GM12865 (cell line): Measurements from ENCODE around the gene SCN2A.
"Not testable (repeated sequence)": the region's sequence is repeated elsewhere in the genome, so short reads cannot be mapped to it uniquely, and the experiment has no call there.

Source experiments
- DNase-seq: peaks from one replicate; pipeline ENCODE4 v3.0.0; 2010; ENCODE audit warnings: low read depth
- H3K4me3 ChIP-seq: 2 replicates; pipeline ENCODE4 v1.5.1; 2011; ENCODE audit warnings: mild to moderate bottlenecking, low read depth, low read length, control low read depth
- TF ChIP-seq, protein P1 (sequence below): IDR thresholded peaks from 2 replicates; pipeline ENCODE4 v1.5.1; 2011; ENCODE audit warnings: low read length, control low read depth, low read depth, inconsistent platforms; ENCODE audit not compliant: insufficient read depth; ENCODE audit errors: missing control alignments

Gene SCN2A

DNA sequence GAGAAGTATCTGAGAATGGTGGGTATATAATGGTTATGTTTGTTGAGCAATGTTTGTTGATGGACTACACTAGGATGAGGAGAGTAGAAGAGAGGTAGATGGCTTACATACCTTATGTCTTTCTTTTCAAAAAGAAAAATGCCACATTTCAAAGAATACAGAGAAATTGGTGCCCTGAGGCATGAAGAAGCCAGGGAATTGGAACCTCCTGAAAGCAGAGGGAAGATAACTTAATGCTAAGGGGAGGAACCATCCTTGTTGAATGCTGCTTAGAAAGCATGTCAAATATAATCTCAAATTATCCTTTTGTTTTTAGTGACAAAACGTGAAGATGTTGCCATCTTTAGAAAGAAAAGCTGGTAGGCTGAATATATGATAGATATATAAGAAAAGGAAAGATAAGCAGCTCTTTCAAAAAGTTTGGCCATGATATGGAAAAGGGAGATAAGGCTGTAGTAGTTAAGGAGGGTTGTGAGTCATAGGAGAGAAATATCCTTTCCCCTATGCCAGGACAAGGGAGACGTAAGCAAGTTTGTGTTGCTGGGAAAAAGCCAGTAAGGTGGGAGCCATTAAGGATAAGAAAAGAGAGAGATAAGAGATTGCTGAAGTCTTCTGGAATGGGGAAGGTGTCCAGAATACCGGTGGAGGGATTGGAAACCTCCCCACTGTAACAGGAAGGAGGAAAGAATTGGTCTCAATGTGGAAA, 66.3 kb downstream of the SCN2A start:
- TF ChIP-seq, protein P1, sequence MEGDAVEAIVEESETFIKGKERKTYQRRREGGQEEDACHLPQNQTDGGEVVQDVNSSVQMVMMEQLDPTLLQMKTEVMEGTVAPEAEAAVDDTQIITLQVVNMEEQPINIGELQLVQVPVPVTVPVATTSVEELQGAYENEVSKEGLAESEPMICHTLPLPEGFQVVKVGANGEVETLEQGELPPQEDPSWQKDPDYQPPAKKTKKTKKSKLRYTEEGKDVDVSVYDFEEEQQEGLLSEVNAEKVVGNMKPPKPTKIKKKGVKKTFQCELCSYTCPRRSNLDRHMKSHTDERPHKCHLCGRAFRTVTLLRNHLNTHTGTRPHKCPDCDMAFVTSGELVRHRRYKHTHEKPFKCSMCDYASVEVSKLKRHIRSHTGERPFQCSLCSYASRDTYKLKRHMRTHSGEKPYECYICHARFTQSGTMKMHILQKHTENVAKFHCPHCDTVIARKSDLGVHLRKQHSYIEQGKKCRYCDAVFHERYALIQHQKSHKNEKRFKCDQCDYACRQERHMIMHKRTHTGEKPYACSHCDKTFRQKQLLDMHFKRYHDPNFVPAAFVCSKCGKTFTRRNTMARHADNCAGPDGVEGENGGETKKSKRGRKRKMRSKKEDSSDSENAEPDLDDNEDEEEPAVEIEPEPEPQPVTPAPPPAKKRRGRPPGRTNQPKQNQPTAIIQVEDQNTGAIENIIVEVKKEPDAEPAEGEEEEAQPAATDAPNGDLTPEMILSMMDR = no peak
- no peak for DNase-seq
- no peak overlapping the region for H3K4me3 ChIP-seq

DNA sequence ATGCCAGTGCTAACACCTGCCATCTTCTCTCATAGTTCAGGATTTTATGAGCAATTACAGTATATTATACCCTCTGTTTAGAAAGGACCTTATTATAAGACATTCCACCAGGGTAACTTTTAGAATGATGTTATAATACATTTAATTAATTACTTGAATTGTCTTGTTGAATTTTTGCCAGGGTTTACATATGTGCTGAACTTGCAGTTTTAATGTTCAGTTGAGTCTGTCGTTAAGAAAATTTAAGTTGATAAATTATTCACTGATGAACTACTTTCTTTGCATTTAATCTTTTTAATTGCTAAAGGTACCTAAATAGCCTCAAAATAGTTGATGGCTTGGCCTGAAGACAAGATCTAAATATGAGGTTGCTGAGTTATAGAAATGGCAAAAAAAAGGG, 68.1 kb downstream of the SCN2A start:
- no peak overlapping the region for H3K4me3 ChIP-seq
- no peak for DNase-seq
- TF ChIP-seq, protein P1 = no peak

DNA sequence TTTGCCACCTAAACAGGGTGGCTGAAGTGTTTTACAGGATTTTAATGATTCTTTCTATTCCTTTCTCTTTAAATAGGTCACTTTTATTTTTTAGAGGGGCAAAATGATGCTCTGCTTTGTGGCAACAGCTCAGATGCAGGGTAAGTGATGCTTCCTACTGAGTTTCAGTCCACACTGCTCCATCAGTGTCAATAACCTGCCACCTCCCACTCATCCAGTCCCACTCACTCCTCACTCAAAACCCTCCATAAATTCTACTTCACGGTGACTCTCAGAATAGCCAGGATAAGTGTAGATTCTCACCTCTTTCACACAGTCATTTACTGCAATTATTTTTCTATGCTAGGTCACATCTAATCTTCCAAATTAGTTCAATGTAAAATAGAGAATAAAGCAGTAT, 72.7 kb downstream of the SCN2A start:
- no peak overlapping the region for H3K4me3 ChIP-seq
- DNase-seq = no peak
- TF ChIP-seq, protein P1 = no peak

DNA sequence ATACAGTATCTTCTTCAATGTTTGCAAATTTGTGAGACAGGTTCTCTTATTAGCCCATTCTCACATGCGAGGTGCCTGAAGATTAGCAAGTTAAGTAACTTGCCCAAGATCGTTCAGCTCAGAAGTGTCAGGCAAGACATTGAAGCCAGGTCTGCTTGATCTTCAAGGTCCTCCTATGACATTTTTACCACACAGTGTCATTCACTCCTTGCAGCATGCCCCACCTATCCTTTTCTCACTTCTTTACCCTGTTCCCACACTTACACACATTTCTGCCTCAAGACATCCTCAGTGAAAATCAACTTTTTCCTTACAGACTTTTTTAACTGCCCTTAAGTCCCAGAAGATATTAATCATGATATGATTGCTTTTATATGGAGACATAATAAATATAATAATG, 73.8 kb downstream of the SCN2A start:
- DNase-seq = no peak
- TF ChIP-seq, protein P1 = no peak
- H3K4me3 ChIP-seq = no peak overlapping the region

DNA sequence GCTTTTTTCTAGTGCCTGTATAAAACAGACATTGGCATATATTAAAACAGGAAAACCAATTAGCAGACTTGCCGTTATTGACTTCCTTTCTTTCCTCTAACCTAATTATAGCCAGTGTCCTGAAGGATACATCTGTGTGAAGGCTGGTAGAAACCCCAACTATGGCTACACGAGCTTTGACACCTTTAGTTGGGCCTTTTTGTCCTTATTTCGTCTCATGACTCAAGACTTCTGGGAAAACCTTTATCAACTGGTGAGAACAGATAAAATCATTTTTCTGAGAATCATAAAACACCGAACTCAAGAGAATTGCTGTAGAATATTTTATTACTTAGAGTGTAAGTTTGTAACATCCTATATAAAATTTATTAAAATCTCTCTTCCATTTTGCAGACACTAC, 74.3 kb downstream of the SCN2A start:
- TF ChIP-seq, protein P1 = no peak
- no peak for DNase-seq
- no peak overlapping the region for H3K4me3 ChIP-seq

DNA sequence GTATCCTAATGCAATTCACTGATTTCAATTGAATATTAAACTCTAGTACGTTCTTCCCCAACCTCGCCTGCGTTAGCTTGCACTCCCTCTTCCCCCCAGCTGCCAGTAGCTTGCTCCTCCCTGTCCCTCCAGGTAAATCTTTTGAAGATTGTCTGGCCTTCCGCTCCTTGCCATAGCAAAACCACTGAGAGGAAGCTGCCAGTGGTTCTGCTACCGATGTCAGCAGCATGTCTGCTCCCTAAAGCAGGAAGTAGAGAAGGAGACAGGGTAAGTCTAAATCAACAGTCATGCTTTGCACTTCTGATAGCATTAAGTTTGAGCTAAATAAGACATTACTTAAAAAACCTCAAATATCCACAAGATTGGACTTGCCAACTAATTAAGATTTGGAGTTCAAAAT, 89.1 kb downstream of the SCN2A start:
- TF ChIP-seq, protein P1 = no peak
- DNase-seq = peak; percentile 13
- H3K4me3 ChIP-seq = no peak overlapping the region

DNA sequence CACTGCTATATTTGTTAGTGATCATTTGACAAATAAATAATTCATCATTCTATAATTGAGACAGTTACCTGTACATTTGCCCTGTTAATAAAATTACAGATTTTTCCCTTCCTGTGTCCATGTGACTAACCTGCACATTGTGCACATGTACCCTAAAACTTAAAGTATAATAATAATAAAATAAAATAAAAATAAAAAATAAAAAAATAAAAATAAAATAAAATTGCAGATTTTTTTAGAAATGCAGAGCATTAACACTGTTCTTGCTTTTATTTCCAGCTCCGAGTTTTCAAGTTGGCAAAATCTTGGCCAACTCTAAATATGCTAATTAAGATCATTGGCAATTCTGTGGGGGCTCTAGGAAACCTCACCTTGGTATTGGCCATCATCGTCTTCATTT, 105.1 kb downstream of the SCN2A start:
- DNase-seq, H3K4me3 ChIP-seq: not testable (repeated sequence)
